GM23338 (cell line): Measurements from ENCODE around the gene ATF6. TPM values are rescaled to one million over a fixed set of nuclear protein-coding genes. Genes with fewer than 3 reads are reported as not detected.

Source experiments
- ATAC-seq: fragments of 200-7000 bp; cut with Tn5 transposase; 3 replicates; pipeline ENCODE4 v1.9.1; 2020
- DNase-seq: peaks from one replicate; pipeline ENCODE4 v3.0.0-alpha.2; 2015; ENCODE audit warnings: low spot score
- H2AFZ ChIP-seq: fragments of 200-600 bp; sonication (generic); 2 replicates; pipeline ENCODE4 v1.8.0; 2016; ENCODE audit warnings: antibody characterized with exemption, mild to moderate bottlenecking, moderate library complexity
- H3F3A ChIP-seq: fragments of 200-600 bp; sonication (generic); replicated peaks from 2 replicates; pipeline ENCODE4 v1.8.0; 2017; ENCODE audit warnings: antibody characterized with exemption, mixed run types, low read depth
- H3K27ac ChIP-seq: fragments of 200-600 bp; sonication (generic); 2 replicates; pipeline ENCODE4 v1.6.1; 2016; ENCODE audit warnings: low read depth
- H3K27me3 ChIP-seq: fragments of 200-600 bp; sonication (generic); 2 replicates; pipeline ENCODE4 v1.8.0; 2016; ENCODE audit warnings: mild to moderate bottlenecking, mixed run types, moderate library complexity; ENCODE audit not compliant: insufficient read depth
- H3K36me3 ChIP-seq: fragments of 200-600 bp; sonication (generic); 2 replicates; pipeline ENCODE4 v1.8.0; 2016; ENCODE audit warnings: mild to moderate bottlenecking; ENCODE audit not compliant: insufficient read depth
- H3K4me1 ChIP-seq: fragments of 200-600 bp; sonication (generic); 2 replicates; pipeline ENCODE4 v1.8.0; 2016; ENCODE audit warnings: mild to moderate bottlenecking, moderate library complexity; ENCODE audit not compliant: insufficient read depth
- H3K4me2 ChIP-seq: fragments of 200-600 bp; sonication (generic); 2 replicates; pipeline ENCODE4 v1.7.1; 2017; ENCODE audit warnings: mixed run types
- H3K4me3 ChIP-seq: fragments of 200-600 bp; sonication (generic); 2 replicates; pipeline ENCODE4 v1.6.1; 2016; ENCODE audit warnings: mixed run types
- H3K79me2 ChIP-seq: fragments of 200-600 bp; sonication (generic); replicated peaks from 2 replicates; pipeline ENCODE4 v1.8.0; 2017; ENCODE audit warnings: mild to moderate bottlenecking; ENCODE audit not compliant: insufficient read depth
- H3K9me2 ChIP-seq: fragments of 200-600 bp; sonication (generic); 2 replicates; pipeline ENCODE4 v1.8.0; 2017; ENCODE audit not compliant: insufficient read depth
- H4K20me1 ChIP-seq: fragments of 200-600 bp; sonication (generic); replicated peaks from 2 replicates; pipeline ENCODE4 v1.8.0; 2017; ENCODE audit warnings: mild to moderate bottlenecking; ENCODE audit not compliant: insufficient read depth
- H3K27ac Mint-ChIP-seq: 2 replicates; pipeline ENCODE4 v1.8.0; 2020; ENCODE audit warnings: inconsistent platforms, mild to moderate bottlenecking, moderate library complexity, mixed read lengths
- H3K27me3 Mint-ChIP-seq: 3 replicates; pipeline ENCODE4 v1.8.0; 2022; ENCODE audit warnings: low read depth, mild to moderate bottlenecking, moderate library complexity, mixed read lengths, inconsistent platforms; ENCODE audit not compliant: insufficient read depth, poor library complexity
- H3K36me3 Mint-ChIP-seq: 3 replicates; pipeline ENCODE4 v1.8.0; 2021; ENCODE audit warnings: low read depth, mild to moderate bottlenecking, inconsistent platforms, moderate library complexity, mixed read lengths
- H3K4me1 Mint-ChIP-seq: 3 replicates; pipeline ENCODE4 v1.8.0; 2020; ENCODE audit warnings: mild to moderate bottlenecking, inconsistent platforms, mixed read lengths
- H3K4me3 Mint-ChIP-seq: 3 replicates; pipeline ENCODE4 v1.8.0; 2021; ENCODE audit warnings: moderate library complexity, mild to moderate bottlenecking, inconsistent platforms, mixed read lengths
- H3K9me3 Mint-ChIP-seq: 3 replicates; pipeline ENCODE4 v1.8.0; 2020; ENCODE audit warnings: moderate library complexity, mild to moderate bottlenecking, inconsistent platforms, mixed read lengths
- EZH2 ChIP-seq: fragments of 200-600 bp; sonication (generic); IDR thresholded peaks from one replicate; pipeline ENCODE4 v1.8.0; 2017; ENCODE audit warnings: antibody characterized with exemption, mild to moderate bottlenecking, low read depth; ENCODE audit not compliant: unreplicated experiment
- EZH2phosphoT487 ChIP-seq: fragments of 200-600 bp; sonication (generic); IDR thresholded peaks from one replicate; pipeline ENCODE4 v1.8.1; 2018; ENCODE audit warnings: antibody characterized with exemption; ENCODE audit not compliant: unreplicated experiment
- REST ChIP-seq: IDR thresholded peaks from one replicate; pipeline ENCODE4 v1.6.1; 2018; ENCODE audit warnings: antibody characterized with exemption; ENCODE audit not compliant: unreplicated experiment
- polyA plus RNA-seq: library from polyadenylated mRNA; unstranded; fragments of >200 nt; fragmentation: Nextera tagmentation; extraction: Ambion mirVana; gene quantifications from 2 replicates; pipeline ENCODE4 v1.2.1, GENCODE V29; 2016
- total RNA-seq: library from RNA; depleted of rRNA; stranded (reverse); fragments of >200 nt; shearing (Covaris generic); gene quantifications from 2 replicates; pipeline ENCODE4 v1.2.3, GENCODE V29; 2014
- TF ChIP-seq, protein P1 (sequence below), 2 experiments: fragments of 200-600 bp in 1 of 2; sonication (generic) in 1 of 2; conservative IDR thresholded peaks; 2 replicates each; pipeline versions ENCODE4 v1.5.1 to v1.6.1; 2016 to 2017; ENCODE audit warnings: antibody characterized with exemption in 2 of 2, low read depth in 2 of 2, mild to moderate bottlenecking in 2 of 2, moderate library complexity in 1 of 2
- TF ChIP-seq, protein P2 (sequence below): IDR thresholded peaks from 2 replicates; pipeline ENCODE4 v1.6.1; 2016; ENCODE audit warnings: antibody characterized with exemption
- TF ChIP-seq, protein P3 (sequence below): fragments of 250-450 bp; sonication (Bioruptor Pico); IDR thresholded peaks from 2 replicates; pipeline ENCODE4 v1.5.0; 2020; ENCODE audit warnings: mild to moderate bottlenecking, moderate library complexity

ATF6 gene
- total and polyA plus RNA-seq, 2 experiments from 2014 or later, result 5.0 to 13.5 TPM

- H3K79me2 ChIP-seq, result no peaks in the 10 kb centered on the region
- 0 out of 2 replicates have a peak, but pooled peaks cover 9% of the 10 kb centered on the region for H3K4me1 ChIP-seq
- H3K9me2 ChIP-seq, result no peaks in the 10 kb centered on the region
- no peaks in the 10 kb centered on the region for H3K27me3 ChIP-seq
- no peaks in the 10 kb centered on the region for H3F3A ChIP-seq
- no peak overlapping the region for H3K27ac ChIP-seq
- no peaks in the 10 kb centered on the region for H3K9me3 Mint-ChIP-seq
- H3K27me3 Mint-ChIP-seq, result no peaks in the 10 kb centered on the region
- no peaks in the 10 kb centered on the region for H3K36me3 Mint-ChIP-seq
- H3K4me3 ChIP-seq, result no peak overlapping the region
- no peak for DNase-seq
- TF ChIP-seq, protein P1, sequence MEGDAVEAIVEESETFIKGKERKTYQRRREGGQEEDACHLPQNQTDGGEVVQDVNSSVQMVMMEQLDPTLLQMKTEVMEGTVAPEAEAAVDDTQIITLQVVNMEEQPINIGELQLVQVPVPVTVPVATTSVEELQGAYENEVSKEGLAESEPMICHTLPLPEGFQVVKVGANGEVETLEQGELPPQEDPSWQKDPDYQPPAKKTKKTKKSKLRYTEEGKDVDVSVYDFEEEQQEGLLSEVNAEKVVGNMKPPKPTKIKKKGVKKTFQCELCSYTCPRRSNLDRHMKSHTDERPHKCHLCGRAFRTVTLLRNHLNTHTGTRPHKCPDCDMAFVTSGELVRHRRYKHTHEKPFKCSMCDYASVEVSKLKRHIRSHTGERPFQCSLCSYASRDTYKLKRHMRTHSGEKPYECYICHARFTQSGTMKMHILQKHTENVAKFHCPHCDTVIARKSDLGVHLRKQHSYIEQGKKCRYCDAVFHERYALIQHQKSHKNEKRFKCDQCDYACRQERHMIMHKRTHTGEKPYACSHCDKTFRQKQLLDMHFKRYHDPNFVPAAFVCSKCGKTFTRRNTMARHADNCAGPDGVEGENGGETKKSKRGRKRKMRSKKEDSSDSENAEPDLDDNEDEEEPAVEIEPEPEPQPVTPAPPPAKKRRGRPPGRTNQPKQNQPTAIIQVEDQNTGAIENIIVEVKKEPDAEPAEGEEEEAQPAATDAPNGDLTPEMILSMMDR (conservative IDR thresholded peaks at IDR 0.05; ENCODE audit: low read depth in 2 of 2), result no peak
- TF ChIP-seq EZH2phosphoT487 (no peak), REST (no peak)
- ATAC-seq, result no peak
- no peak overlapping the region for H3K4me2 ChIP-seq
- H3K36me3 ChIP-seq, result no peaks in the 10 kb centered on the region
- peaks cover 8% of the 10 kb centered on the region; the same call in 2 of the 3 replicates for H3K4me1 Mint-ChIP-seq
- H2AFZ ChIP-seq, result no peak overlapping the region
- no peak overlapping the region for H3K4me3 Mint-ChIP-seq
- H4K20me1 ChIP-seq, result no peaks in the 10 kb centered on the region
- H3K27ac Mint-ChIP-seq, result no peak overlapping the region
Measured at GRCh38 chr1:161899091-161899490, 133.0 kb downstream of the ATF6 start.

DNA sequence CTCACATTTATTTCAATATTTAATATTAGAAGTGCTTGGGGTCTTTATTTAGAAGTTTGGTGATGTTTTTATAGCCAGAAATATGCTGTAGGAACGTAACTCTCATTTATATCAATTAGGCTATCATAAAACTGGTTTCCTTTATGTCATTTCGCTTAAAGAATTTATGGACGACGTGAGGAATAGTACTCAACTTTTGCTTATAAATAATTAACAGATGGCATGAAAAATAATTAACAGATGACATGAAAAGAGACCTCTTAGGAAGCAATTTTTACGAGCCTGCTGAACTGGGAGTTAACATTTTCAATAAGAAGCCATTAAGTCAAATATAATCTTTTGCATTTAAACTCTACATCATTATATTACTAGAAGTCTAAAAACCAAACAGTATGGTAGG is 134.0 kb downstream of the ATF6 start:
- no peaks in the 10 kb centered on the region for H4K20me1 ChIP-seq
- no peaks in the 10 kb centered on the region for H3K79me2 ChIP-seq
- H2AFZ ChIP-seq, result no peak overlapping the region
- ATAC-seq (no peak), DNase-seq (no peak)
- Mint-ChIP-seq H3K27ac (no peak overlapping the region), H3K4me1 (peaks cover 9% of the 10 kb centered on the region; the same call in 2 of the 3 replicates), H3K9me3 (no peaks in the 10 kb centered on the region), H3K36me3 (no peaks in the 10 kb centered on the region), H3K27me3 (no peaks in the 10 kb centered on the region), H3K4me3 (no peak overlapping the region)
- no peaks in the 10 kb centered on the region for H3F3A ChIP-seq
- H3K27ac ChIP-seq, result no peak overlapping the region
- H3K9me2 ChIP-seq, result no peaks in the 10 kb centered on the region
- 0 out of 2 replicates have a peak, but pooled peaks cover 9% of the 10 kb centered on the region for H3K4me1 ChIP-seq
- no peak overlapping the region for H3K4me2 ChIP-seq
- H3K4me3 ChIP-seq, result no peak overlapping the region
- no peaks in the 10 kb centered on the region for H3K36me3 ChIP-seq
- H3K27me3 ChIP-seq, result no peaks in the 10 kb centered on the region
- TF ChIP-seq, protein P2, sequence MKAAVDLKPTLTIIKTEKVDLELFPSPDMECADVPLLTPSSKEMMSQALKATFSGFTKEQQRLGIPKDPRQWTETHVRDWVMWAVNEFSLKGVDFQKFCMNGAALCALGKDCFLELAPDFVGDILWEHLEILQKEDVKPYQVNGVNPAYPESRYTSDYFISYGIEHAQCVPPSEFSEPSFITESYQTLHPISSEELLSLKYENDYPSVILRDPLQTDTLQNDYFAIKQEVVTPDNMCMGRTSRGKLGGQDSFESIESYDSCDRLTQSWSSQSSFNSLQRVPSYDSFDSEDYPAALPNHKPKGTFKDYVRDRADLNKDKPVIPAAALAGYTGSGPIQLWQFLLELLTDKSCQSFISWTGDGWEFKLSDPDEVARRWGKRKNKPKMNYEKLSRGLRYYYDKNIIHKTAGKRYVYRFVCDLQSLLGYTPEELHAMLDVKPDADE, result no peak
- no peak for TF ChIP-seq EZH2
- TF ChIP-seq, protein P3, sequence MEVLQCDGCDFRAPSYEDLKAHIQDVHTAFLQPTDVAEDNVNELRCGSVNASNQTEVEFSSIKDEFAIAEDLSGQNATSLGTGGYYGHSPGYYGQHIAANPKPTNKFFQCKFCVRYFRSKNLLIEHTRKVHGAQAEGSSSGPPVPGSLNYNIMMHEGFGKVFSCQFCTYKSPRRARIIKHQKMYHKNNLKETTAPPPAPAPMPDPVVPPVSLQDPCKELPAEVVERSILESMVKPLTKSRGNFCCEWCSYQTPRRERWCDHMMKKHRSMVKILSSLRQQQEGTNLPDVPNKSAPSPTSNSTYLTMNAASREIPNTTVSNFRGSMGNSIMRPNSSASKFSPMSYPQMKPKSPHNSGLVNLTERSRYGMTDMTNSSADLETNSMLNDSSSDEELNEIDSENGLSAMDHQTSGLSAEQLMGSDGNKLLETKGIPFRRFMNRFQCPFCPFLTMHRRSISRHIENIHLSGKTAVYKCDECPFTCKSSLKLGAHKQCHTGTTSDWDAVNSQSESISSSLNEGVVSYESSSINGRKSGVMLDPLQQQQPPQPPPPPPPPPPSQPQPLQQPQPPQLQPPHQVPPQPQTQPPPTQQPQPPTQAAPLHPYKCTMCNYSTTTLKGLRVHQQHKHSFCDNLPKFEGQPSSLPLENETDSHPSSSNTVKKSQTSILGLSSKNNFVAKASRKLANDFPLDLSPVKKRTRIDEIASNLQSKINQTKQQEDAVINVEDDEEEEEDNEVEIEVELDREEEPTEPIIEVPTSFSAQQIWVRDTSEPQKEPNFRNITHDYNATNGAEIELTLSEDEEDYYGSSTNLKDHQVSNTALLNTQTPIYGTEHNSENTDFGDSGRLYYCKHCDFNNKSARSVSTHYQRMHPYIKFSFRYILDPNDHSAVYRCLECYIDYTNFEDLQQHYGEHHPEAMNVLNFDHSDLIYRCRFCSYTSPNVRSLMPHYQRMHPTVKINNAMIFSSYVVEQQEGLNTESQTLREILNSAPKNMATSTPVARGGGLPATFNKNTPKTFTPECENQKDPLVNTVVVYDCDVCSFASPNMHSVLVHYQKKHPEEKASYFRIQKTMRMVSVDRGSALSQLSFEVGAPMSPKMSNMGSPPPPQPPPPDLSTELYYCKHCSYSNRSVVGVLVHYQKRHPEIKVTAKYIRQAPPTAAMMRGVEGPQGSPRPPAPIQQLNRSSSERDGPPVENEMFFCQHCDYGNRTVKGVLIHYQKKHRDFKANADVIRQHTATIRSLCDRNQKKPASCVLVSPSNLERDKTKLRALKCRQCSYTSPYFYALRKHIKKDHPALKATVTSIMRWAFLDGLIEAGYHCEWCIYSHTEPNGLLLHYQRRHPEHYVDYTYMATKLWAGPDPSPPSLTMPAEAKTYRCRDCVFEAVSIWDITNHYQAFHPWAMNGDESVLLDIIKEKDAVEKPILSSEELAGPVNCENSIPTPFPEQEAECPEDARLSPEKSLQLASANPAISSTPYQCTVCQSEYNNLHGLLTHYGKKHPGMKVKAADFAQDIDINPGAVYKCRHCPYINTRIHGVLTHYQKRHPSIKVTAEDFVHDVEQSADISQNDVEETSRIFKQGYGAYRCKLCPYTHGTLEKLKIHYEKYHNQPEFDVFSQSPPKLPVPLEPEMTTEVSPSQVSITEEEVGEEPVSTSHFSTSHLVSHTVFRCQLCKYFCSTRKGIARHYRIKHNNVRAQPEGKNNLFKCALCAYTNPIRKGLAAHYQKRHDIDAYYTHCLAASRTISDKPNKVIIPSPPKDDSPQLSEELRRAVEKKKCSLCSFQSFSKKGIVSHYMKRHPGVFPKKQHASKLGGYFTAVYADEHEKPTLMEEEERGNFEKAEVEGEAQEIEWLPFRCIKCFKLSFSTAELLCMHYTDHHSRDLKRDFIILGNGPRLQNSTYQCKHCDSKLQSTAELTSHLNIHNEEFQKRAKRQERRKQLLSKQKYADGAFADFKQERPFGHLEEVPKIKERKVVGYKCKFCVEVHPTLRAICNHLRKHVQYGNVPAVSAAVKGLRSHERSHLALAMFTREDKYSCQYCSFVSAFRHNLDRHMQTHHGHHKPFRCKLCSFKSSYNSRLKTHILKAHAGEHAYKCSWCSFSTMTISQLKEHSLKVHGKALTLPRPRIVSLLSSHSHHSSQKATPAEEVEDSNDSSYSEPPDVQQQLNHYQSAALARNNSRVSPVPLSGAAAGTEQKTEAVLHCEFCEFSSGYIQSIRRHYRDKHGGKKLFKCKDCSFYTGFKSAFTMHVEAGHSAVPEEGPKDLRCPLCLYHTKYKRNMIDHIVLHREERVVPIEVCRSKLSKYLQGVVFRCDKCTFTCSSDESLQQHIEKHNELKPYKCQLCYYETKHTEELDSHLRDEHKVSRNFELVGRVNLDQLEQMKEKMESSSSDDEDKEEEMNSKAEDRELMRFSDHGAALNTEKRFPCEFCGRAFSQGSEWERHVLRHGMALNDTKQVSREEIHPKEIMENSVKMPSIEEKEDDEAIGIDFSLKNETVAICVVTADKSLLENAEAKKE, result no peak
